Measurements from ENCODE around the gene SLCO2A1. TPM values are rescaled to one million over a fixed set of nuclear protein-coding genes. Genes with fewer than 3 reads are reported as not detected.

The SLCO2A1 gene
- total RNA-seq, 1 experiment from 2014 or later, result not detected

- DNase-seq (ENCODE audit: extremely low read depth, low read depth), result no peak
Observed at GRCh38 chr3:134061401-134061800, 31.7 kb upstream of the SLCO2A1 start.

GRCh38 chr3:134060561-134061385 lies 31.0 kb upstream of the SLCO2A1 start:
- DNase-seq (ENCODE audit: extremely low read depth, low read depth), result no peak

- no peak for DNase-seq (ENCODE audit: extremely low read depth, low read depth)
Observed at GRCh38 chr3:134059671-134060560, 30.2 kb upstream of the SLCO2A1 start.

DNA sequence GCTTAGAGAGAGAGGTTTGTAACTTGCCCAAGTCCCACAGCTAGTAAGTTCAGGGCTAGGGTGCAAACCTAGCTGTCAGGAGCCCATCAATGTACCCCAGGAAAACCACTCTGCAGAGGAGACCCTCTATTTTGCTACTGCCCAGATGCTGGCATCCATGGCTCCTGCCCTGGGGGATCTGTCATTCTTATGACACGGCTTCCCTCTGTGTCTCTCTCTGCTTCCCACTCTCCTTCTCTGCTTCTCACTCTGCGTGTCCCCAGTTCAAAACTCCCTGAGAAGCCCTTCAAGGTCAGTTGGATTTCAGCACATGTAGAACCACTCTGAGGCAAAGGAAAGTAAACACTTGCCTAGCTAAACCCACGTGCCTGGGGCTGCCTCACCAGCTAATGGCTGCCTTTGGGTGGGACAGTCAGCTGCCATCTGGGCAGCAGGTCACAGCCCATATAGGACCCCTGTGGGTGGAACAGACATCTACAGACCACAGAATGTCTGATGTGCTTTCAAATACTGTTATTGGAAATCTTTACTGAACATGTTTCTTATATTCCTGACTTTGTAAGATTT lies 29.4 kb upstream of the SLCO2A1 start:
- no peak for DNase-seq (ENCODE audit: extremely low read depth, low read depth)

GRCh38 chr3:134057654-134058110 lies 28.0 kb upstream of the SLCO2A1 start:
- no peak for DNase-seq (ENCODE audit: extremely low read depth, low read depth)

DNA sequence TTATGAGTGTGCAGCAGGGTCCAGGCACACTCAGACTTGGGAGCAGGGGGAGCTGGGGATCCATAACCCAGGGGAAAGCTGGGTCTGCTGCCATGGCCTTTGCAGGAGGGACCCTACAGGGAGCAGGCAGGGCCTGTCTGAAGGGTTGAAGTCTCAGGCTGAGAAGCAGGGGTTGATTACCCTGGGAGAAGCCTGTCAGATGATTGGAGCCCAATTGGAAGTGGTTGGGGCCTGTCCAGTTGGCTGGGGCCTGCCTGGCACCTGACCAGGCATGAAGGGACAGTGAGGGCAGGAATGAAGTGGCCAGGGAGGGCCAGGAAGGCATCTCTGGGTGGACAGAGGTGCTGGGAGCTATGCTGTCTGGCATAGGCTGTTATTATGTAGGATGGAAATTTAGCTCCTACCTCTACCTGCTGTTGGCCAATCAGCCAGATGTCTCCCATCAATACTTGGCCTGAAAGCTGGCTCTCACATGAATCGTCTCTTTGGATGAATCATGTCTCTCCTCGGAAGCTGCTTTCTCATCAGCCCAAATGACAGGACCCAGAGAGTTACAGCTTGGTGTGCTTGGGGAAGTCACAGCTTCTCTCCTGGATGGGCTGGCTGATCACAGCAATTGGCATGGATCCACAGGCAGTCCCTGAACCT lies 27.4 kb upstream of the SLCO2A1 start:
- DNase-seq (ENCODE audit: extremely low read depth, low read depth), result no peak

DNA sequence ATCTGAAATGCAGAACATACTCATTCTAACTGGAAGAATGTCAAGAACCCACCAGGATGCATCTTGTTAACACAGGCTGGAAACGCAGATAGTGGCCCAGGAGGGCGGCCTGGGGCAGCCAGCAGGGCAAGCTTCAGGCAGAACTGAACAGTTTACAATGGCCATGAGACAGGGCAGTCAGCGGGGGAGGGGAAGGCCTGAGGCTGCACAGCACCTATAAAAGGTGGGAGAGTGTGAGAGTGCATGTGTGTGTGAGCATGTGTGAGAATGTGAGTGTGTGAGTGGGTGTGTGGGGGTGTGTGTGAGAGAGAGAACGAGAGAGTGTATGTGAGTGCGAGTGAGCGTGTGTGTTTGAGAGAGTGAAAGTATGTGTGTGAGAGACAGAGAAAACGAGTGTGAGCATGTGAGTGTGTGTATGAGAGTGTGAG lies 26.8 kb upstream of the SLCO2A1 start:
- no peak for DNase-seq (ENCODE audit: extremely low read depth, low read depth)

- no peak for DNase-seq (ENCODE audit: extremely low read depth, low read depth)
Observed at GRCh38 chr3:134055661-134056060, 25.9 kb upstream of the SLCO2A1 start.

GRCh38 chr3:134054881-134055280 lies 25.2 kb upstream of the SLCO2A1 start:
- DNase-seq (ENCODE audit: extremely low read depth, low read depth), result no peak

DNA sequence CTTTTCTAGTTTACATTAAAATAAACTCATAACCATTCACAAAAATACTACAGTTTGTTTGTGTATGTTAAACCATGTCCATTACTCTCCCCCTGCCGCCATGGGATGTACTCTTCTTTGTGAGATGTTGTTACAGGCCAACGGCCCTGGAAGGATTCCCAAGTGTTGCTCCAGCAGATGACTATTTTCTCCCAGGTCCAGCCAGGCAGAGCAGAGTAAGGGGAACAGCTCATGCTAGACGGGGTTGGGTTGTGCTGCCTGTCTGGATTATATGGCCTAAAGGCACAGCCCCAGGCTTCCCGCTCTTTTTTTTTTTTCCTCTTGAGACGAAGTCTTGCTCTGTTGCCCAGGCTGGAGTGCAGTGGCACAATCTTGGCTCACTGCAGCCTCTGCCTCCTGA lies 24.5 kb upstream of the SLCO2A1 start:
- DNase-seq (ENCODE audit: extremely low read depth, low read depth), result no peak

DNA sequence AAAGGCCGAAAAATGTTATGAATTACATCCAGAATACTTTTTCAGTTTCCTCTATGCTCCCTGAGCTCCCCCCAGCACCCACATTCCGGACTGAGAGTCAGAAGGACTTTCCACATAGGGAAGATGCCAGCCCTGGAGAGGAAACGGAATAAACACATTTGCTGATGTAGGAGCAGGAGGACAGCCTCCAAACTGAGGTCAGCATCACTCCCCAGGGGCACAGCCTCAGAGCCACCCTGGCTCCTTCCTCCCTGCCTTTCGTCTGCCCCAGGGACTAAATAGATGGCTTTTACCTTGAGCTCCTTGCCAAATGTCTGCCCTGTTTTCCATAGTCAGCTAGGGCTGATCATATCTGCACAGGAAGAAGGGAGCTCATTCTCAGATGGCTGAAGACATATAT lies 22.6 kb upstream of the SLCO2A1 start:
- DNase-seq (ENCODE audit: extremely low read depth, low read depth), result no peak

GRCh38 chr3:134049676-134050075 lies 20.0 kb upstream of the SLCO2A1 start:
- no peak for DNase-seq (ENCODE audit: extremely low read depth, low read depth)

DNA sequence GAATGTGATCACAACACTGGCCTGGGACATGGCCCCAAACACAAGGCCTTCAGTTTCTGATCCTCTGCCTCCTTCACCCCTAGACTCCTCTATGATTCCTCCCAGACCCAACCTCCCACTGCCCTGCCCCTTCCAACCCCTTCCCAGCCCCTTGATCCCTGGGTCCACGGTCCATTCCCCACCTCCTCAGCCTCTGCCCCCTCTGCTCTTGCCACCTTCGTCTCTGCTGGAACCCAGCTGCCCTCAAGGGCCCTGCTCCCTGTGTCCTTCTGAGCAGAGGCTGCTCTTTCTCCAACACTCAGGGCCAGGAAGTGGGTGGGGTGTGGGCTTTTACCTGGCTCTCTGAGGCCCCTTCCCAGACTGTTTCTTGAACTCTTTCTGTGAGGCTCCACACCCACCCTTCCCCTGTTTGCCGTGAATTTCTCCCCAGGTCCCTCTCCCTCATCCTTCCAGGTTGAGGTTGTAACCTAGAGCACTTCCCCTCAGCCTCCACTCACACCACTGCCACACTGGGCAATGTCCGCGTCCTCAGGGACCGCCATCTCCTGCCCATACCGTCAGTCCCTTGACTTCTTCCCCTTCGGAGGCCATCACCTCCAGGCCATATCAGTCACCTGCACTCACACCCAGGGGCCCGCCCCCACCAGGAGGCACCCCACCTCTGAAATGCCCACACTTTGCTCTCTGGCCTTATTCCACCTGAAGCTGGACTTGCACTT lies 18.7 kb upstream of the SLCO2A1 start:
- no peak for DNase-seq (ENCODE audit: extremely low read depth, low read depth)

DNA sequence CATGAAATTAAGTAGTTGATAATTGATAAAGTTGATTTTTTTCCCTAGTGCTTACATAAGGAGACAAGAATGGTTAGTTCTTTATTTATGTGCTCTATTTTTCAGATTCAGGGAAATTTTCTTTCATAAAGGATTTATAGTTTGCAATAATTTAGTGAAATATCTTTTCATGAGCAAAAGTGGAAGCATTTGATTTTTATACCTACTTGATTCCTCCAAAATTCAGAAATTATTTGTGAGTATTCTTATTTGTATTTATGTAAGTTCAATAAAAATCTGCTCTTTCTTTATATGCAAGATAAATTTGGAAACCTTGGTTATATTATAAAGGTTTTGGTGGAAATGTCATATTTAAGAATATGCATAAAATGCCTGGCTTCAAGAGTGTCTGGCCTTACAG lies 14.7 kb upstream of the SLCO2A1 start:
- no peak for DNase-seq (ENCODE audit: extremely low read depth, low read depth)

- DNase-seq (ENCODE audit: extremely low read depth, low read depth), result no peak
Observed at GRCh38 chr3:134040066-134040465, 10.3 kb upstream of the SLCO2A1 start.

DNA sequence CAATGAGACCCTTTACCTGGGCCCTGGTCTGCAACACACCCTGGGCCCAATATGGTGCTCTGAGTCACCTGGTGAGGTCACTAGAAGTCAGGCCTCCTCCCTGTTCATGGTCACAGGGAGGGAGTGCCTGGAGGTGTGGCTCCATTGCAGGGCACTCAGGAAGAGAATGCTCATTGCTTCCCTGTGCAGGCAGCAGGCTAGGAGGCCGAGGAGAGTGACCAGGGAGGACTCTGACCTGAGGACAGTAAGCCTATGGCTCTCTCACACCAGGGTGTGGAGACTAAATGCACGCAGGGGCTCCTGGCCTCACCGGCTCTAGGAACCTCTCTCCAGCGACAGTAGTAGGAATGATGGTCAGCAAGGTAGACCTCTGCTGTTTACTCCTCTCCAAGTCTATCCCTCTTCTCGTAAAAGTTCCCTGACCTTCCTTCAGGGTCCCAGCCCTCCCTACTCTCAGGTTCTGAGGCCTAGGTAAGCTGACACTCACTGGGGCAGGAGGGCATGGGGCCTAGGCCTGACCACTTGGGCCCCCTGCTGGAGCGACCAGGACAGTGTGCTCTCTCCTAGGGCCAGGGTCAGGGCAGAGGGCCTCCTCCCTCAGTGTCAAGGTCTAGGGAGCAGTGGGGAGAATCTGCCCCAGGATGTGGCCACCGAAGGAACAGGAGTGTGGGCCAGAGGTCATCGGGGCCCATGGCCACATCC lies 9.6 kb upstream of the SLCO2A1 start:
- DNase-seq (ENCODE audit: extremely low read depth, low read depth), result no peak

GRCh38 chr3:134038716-134039115 lies 9.0 kb upstream of the SLCO2A1 start:
- DNase-seq (ENCODE audit: extremely low read depth, low read depth), result no peak

DNA sequence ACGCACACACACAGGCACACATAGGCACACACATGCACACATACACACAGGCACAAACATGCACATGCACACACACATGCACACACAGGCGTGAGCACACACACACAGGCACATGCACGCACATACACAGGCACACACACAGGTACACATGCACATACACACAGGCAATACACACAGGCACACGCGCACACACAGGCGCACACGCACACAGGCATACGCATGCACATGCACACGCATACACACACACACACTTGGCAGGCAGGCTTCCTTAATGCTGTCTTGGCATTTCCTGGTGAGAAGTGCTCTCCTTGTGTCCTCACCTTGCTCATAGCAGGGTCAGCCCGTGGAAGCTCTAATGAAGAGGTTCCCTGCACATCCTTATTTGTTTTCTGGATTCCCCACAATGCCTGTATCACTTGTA lies 8.4 kb upstream of the SLCO2A1 start:
- DNase-seq (ENCODE audit: extremely low read depth, low read depth), result no peak

GRCh38 chr3:134037168-134037567 lies 7.4 kb upstream of the SLCO2A1 start:
- no peak for DNase-seq (ENCODE audit: extremely low read depth, low read depth)

Data from NCI-H460 (cell line).